ENCODE data around the gene HSPB7.

The HSPB7 gene

DNA sequence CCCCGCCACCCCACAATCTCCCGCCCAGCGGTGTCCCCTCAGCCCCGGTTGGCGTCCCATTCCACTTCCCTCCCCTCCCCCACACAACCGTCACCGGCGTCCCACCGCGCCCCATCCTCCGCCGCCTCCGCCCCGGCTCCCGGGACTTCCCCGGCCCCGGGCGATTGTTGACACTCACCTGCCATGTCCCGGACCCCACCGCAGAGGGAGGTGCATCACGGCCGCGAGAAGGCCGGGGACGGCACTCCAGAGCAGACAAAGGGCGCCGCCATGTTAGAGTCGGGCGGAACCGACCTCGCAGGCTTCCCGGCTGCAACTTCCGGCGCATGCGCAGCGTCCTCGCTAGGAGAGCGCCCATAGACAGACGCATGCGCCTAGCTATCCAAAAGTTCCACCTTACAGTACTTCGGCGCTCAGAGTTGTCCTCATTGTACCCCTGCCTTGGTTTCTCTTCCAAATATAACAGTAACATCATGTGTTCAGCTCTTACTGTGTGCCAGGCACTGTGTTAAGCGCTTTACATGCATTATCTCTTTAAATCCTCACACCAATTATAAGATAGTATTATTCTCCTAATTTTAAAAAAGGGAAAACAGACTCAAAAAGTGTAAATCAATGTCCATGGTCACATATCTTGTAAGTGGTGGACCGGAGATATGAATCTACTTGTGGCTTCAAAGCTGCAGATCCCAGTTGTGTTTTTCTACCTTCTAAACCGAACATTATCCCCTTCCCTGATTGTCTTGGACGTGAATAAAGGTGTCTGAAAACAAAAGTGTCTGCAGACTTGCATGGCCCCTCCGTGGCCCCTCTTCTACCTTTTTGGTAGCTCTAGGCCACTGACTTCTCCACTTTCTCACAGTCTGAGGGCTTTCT, 41.8 kb downstream of the HSPB7 start, which contains the start of gene ZBTB17 (continued):
- no peak; the same call in 1 of the 2 replicates for TF ChIP-seq ZNF610 (tag by site-specific recombination; IDR thresholded peaks at IDR 0.05; ENCODE audit: borderline replicate concordance)
- TF ChIP-seq, protein P1, sequence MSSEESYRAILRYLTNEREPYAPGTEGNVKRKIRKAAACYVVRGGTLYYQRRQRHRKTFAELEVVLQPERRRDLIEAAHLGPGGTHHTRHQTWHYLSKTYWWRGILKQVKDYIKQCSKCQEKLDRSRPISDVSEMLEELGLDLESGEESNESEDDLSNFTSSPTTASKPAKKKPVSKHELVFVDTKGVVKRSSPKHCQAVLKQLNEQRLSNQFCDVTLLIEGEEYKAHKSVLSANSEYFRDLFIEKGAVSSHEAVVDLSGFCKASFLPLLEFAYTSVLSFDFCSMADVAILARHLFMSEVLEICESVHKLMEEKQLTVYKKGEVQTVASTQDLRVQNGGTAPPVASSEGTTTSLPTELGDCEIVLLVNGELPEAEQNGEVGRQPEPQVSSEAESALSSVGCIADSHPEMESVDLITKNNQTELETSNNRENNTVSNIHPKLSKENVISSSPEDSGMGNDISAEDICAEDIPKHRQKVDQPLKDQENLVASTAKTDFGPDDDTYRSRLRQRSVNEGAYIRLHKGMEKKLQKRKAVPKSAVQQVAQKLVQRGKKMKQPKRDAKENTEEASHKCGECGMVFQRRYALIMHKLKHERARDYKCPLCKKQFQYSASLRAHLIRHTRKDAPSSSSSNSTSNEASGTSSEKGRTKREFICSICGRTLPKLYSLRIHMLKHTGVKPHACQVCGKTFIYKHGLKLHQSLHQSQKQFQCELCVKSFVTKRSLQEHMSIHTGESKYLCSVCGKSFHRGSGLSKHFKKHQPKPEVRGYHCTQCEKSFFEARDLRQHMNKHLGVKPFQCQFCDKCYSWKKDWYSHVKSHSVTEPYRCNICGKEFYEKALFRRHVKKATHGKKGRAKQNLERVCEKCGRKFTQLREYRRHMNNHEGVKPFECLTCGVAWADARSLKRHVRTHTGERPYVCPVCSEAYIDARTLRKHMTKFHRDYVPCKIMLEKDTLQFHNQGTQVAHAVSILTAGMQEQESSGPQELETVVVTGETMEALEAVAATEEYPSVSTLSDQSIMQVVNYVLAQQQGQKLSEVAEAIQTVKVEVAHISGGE (tag by site-specific recombination; conservative IDR thresholded peaks at IDR 0.05; ENCODE audit: low read depth): peak; percentile 88
- peak; percentile 78 for TF ChIP-seq SP2 (tag by site-specific recombination; IDR thresholded peaks at IDR 0.05)
- no peak for TF ChIP-seq ZNF350 (tag by site-specific recombination; IDR thresholded peaks at IDR 0.05)
- TF ChIP-seq KLF16 (tag by site-specific recombination; IDR thresholded peaks at IDR 0.05): peak; percentile 93
- no peak for TF ChIP-seq ZNF585B (tag by site-specific recombination; IDR thresholded peaks at IDR 0.05)
- peak; percentile 59; the same call in 1 of the 2 replicates for TF ChIP-seq ZNF2 (tag by site-specific recombination; IDR thresholded peaks at IDR 0.05)
- peak; percentile 24; the same call in 1 of the 2 replicates for TF ChIP-seq ZNF146 (tag by site-specific recombination; IDR thresholded peaks at IDR 0.05)
- TF ChIP-seq ZNF692 (tag by site-specific recombination; IDR thresholded peaks at IDR 0.05): peak; percentile 50; the same call in 1 of the 2 replicates
- no peak for TF ChIP-seq ZNF266 (tag by site-specific recombination; IDR thresholded peaks at IDR 0.05; ENCODE audit: low read depth)
- no peak for TF ChIP-seq ZNF48 (tag by site-specific recombination; IDR thresholded peaks at IDR 0.05)
- 0 out of 2 replicates have a peak, but pooled peaks have one; percentile 8 for TF ChIP-seq ZNF623 (tag by site-specific recombination; IDR thresholded peaks at IDR 0.05)
- TF ChIP-seq ZNF18 (tag by site-specific recombination; IDR thresholded peaks at IDR 0.05): no peak
- TF ChIP-seq, protein P2, sequence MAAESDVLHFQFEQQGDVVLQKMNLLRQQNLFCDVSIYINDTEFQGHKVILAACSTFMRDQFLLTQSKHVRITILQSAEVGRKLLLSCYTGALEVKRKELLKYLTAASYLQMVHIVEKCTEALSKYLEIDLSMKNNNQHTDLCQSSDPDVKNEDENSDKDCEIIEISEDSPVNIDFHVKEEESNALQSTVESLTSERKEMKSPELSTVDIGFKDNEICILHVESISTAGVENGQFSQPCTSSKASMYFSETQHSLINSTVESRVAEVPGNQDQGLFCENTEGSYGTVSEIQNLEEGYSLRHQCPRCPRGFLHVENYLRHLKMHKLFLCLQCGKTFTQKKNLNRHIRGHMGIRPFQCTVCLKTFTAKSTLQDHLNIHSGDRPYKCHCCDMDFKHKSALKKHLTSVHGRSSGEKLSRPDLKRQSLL (tag by site-specific recombination; IDR thresholded peaks at IDR 0.05): peak; percentile 16; the same call in 1 of the 2 replicates
- peak; percentile 92 for TF ChIP-seq SP3 (tag by site-specific recombination; IDR thresholded peaks at IDR 0.05)
- no peak for TF ChIP-seq PBX3 (CRISPR knock-in tag; IDR thresholded peaks at IDR 0.05)
- TF ChIP-seq, protein P3, sequence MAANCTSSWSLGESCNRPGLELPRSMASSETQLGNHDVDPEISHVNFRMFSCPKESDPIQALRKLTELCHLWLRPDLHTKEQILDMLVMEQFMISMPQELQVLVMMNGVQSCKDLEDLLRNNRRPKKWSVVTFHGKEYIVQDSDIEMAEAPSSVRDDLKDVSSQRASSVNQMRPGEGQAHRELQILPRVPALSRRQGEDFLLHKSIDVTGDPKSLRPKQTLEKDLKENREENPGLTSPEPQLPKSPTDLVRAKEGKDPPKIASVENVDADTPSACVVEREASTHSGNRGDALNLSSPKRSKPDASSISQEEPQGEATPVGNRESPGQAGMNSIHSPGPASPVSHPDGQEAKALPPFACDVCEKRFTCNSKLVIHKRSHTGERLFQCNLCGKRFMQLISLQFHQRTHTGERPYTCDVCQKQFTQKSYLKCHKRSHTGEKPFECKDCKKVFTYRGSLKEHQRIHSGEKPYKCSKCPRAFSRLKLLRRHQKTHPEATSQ (tag by site-specific recombination; IDR thresholded peaks at IDR 0.05): no peak
- TF ChIP-seq ZFP3 (tag by site-specific recombination; IDR thresholded peaks at IDR 0.05; ENCODE audit: low read depth): no peak
- TF ChIP-seq SCRT1 (tag by site-specific recombination; IDR thresholded peaks at IDR 0.05; ENCODE audit: borderline replicate concordance): no peak
- TF ChIP-seq ZBTB17 (tag by site-specific recombination; IDR thresholded peaks at IDR 0.05): peak; percentile 76
- TF ChIP-seq ZNF677 (tag by site-specific recombination; IDR thresholded peaks at IDR 0.05): no peak
- TF ChIP-seq ZNF24 (tag by site-specific recombination; IDR thresholded peaks at IDR 0.05): 0 out of 2 replicates have a peak, but pooled peaks have one; percentile 15
- peak; percentile 67; the same call in 1 of the 2 replicates for TF ChIP-seq OVOL3 (tag by site-specific recombination; IDR thresholded peaks at IDR 0.05)
- peak; percentile 85 for TF ChIP-seq ZNF639 (tag by site-specific recombination; IDR thresholded peaks at IDR 0.05)
- peak; percentile 46 for TF ChIP-seq ZNF398 (tag by site-specific recombination; IDR thresholded peaks at IDR 0.05)

Data from HEK293 (cell line).